Mucosa of stomach (tissue), 1 donor: ENCODE measurements around the gene MAPK10.

Experiments
- H3K27me3 ChIP-seq: one replicate; pipeline ENCODE4 v1.7.0; 2013; ENCODE audit warnings: mild to moderate bottlenecking, low read length; ENCODE audit not compliant: control insufficient read depth, insufficient read depth
- H3K36me3 ChIP-seq: one replicate; pipeline ENCODE4 v1.7.0; 2013; ENCODE audit warnings: low read length; ENCODE audit not compliant: control insufficient read depth, insufficient read depth
- H3K4me1 ChIP-seq: one replicate; pipeline ENCODE4 v1.7.0; 2013; ENCODE audit warnings: mild to moderate bottlenecking, low read length; ENCODE audit not compliant: control insufficient read depth, insufficient read depth
- H3K4me3 ChIP-seq: one replicate; pipeline ENCODE4 v1.7.0; 2013; ENCODE audit warnings: low read length
- H3K9ac ChIP-seq: one replicate; pipeline ENCODE4 v1.7.0; 2013; ENCODE audit warnings: mild to moderate bottlenecking, low read length, moderate library complexity
- H3K9me3 ChIP-seq: one replicate; pipeline ENCODE4 v1.7.0; 2013; ENCODE audit warnings: mild to moderate bottlenecking, low read length, moderate library complexity; ENCODE audit not compliant: control insufficient read depth
- donor health status: Pancreatic carcinoma.

Gene MAPK10

DNA sequence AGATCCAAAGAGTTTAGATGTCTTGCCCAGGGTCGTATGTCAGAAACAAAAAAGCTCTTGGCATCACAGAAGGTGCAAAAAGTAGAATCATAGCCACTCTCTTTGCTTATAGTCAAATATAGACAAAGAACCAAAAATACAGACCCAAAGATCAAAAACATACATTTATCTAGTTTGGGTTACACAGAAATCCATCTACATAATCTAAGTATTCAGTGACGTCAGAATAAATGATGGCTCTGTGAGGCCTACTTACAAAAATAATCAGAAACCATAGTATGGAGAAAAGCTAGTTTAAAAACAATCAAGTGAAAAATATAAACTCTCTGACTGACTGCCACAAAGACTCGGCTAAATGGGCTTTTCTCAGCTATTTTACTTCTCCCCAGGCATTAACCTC, 126.8 kb downstream of the MAPK10 start:
- Histone ChIP-seq H3K9ac (no peak overlapping the region), H3K27me3 (no peaks in the 10 kb centered on the region), H3K36me3 (no peaks in the 10 kb centered on the region), H3K9me3 (no peaks in the 10 kb centered on the region), H3K4me1 (no peaks in the 10 kb centered on the region), H3K4me3 (no peak overlapping the region)

DNA sequence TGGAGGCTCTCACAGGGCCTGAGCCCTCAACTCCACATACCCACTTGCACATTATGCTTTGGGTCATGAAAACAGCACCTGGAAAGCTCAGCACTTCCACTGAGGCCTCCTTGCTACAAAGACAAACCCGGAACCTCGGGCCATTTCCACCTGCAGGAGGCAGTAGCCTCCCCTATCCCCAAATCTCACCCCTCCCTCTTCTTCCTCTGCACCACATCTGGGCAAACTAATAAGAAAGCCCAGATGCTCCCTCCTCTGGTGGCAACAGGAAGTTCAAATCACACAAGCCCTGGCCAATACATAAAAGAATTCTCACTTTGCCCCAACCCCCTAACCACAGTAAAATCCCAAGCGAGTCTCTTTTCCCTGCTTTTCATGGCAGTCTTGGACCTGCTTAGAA, 136.4 kb downstream of the MAPK10 start:
- Histone ChIP-seq H3K4me1 (peaks cover 6% of the 10 kb centered on the region), H3K36me3 (no peaks in the 10 kb centered on the region), H3K27me3 (no peaks in the 10 kb centered on the region), H3K9ac (no peak overlapping the region), H3K4me3 (no peak overlapping the region), H3K9me3 (no peaks in the 10 kb centered on the region)

GRCh38 chr4:86221002-86221401, 138.9 kb downstream of the MAPK10 start:
- Histone ChIP-seq H3K4me1 (peaks cover 6% of the 10 kb centered on the region), H3K9me3 (no peaks in the 10 kb centered on the region), H3K27me3 (no peaks in the 10 kb centered on the region), H3K9ac (no peak overlapping the region), H3K4me3 (no peak overlapping the region), H3K36me3 (no peaks in the 10 kb centered on the region)

DNA sequence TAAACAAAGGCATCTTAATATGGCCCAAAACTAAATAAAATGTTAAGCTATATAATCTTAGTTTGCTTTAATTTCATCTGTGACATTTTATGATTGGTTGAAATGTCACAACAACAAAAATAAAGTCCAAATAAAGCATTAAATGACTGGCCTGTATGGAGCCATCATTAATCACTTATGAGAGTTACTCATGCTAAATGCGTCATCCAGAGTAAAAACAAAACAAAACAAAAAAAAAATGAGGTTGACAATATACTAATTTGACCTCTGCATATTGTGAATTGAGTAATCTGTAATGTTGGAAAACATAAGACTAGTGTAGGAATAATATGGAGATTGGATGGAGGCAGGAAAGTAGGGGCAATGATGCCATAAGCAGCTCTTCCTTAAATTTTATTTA, 139.7 kb downstream of the MAPK10 start:
- Histone ChIP-seq H3K9ac (no peak overlapping the region), H3K27me3 (no peaks in the 10 kb centered on the region), H3K4me3 (no peak overlapping the region), H3K36me3 (no peaks in the 10 kb centered on the region), H3K4me1 (peaks cover 6% of the 10 kb centered on the region), H3K9me3 (no peaks in the 10 kb centered on the region)

GRCh38 chr4:86218746-86219473, 140.9 kb downstream of the MAPK10 start:
- H3K9me3 ChIP-seq = no peaks in the 10 kb centered on the region
- no peaks in the 10 kb centered on the region for H3K27me3 ChIP-seq
- H3K36me3 ChIP-seq = no peaks in the 10 kb centered on the region
- H3K4me1 ChIP-seq = peaks cover 6% of the 10 kb centered on the region
- no peak overlapping the region for H3K9ac ChIP-seq
- H3K4me3 ChIP-seq = no peak overlapping the region

DNA sequence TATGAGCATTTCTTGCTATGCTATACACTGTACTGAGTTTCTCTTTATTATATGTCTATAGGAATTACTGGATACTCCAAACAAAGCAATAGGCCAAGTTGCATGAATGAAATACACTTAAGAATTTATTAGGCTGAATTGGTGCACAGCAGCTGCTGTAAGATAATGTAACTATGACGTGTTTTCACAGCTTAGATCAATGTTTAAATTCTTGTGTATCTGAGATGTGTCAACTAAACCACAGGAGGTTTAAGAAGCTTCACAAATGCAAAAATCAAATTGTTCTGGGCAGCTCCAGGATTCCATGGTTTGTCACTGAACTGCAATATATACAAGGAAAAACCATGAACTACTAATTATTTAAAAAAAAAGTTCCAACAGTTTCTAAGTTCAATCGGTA, 156.7 kb downstream of the MAPK10 start:
- H3K9ac ChIP-seq = no peak overlapping the region
- no peaks in the 10 kb centered on the region for H3K9me3 ChIP-seq

DNA sequence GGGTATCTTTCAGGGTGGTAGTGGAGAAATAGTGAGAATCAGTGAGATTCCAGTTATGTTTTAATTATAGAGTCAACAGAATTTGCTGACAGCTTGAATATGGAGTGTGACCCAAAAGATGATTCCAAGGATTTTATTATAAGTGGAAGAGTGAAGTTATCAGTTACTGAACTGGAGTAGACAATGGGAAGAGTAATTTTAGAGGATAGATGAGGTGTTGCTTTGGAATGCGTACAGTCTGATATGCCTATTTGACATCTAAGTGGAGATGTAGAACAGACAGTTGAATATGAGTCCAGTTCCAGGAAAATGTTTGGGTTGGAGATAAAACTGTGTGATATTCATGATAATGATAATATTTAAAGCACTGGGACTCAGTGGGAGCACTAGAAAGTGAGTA, 174.2 kb downstream of the MAPK10 start:
- Histone ChIP-seq H3K27me3 (no peaks in the 10 kb centered on the region), H3K9me3 (no peaks in the 10 kb centered on the region), H3K9ac (no peak overlapping the region), H3K4me3 (no peak overlapping the region), H3K4me1 (no peaks in the 10 kb centered on the region), H3K36me3 (no peaks in the 10 kb centered on the region)

More for the DNA sequence above, 156.7 kb downstream of the MAPK10 start:
- H3K27me3 ChIP-seq = no peaks in the 10 kb centered on the region
- no peaks in the 10 kb centered on the region for H3K4me1 ChIP-seq
- H3K4me3 ChIP-seq = no peak overlapping the region
- no peaks in the 10 kb centered on the region for H3K36me3 ChIP-seq

DNA sequence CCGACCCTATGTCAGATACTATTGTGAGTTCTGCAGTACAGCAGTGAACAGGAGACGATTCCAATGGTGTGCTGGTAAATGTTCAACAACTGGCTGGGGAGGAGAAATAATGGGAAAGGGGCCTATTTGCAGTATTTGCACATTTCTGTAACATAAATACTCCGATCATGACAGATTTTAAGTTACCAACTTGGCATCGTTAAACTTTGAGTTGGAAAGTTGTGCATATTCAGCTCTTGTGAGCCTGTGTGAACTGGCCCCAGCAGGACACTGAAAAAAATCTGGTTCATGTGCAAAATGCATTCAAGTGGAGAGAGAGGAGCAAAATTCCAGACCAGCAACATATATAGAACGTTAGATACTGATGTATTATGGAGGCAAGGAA, 175.0 kb downstream of the MAPK10 start:
- Histone ChIP-seq H3K4me3 (no peak overlapping the region), H3K4me1 (no peaks in the 10 kb centered on the region), H3K9ac (no peak overlapping the region), H3K36me3 (no peaks in the 10 kb centered on the region), H3K27me3 (no peaks in the 10 kb centered on the region), H3K9me3 (no peaks in the 10 kb centered on the region)

GRCh38 chr4:86184216-86184900, 175.5 kb downstream of the MAPK10 start:
- Histone ChIP-seq H3K9ac (no peak overlapping the region), H3K4me3 (no peak overlapping the region), H3K27me3 (no peaks in the 10 kb centered on the region), H3K4me1 (no peaks in the 10 kb centered on the region), H3K9me3 (no peaks in the 10 kb centered on the region), H3K36me3 (no peaks in the 10 kb centered on the region)

DNA sequence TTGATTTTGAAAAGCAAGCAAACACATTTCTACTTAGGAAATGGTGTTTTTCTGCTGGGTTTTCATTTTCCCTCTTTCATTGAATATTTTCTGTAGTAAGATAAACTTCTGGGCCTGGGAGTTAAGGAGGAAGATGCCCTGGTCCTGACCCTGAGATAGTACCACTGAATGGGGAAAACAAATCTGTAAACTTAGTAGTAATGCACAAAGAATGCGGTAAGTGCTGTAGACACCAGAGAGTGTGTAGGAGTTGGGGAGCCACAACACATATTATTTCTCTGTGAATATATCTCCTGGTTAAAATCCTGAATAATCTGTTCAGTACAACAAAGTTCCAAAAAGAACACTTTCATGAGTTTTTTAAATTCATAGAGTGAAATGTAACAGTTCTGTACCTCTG, 178.3 kb downstream of the MAPK10 start:
- Histone ChIP-seq H3K9me3 (no peaks in the 10 kb centered on the region), H3K27me3 (no peaks in the 10 kb centered on the region), H3K4me1 (no peaks in the 10 kb centered on the region), H3K4me3 (no peak overlapping the region), H3K9ac (no peak overlapping the region), H3K36me3 (no peaks in the 10 kb centered on the region)

DNA sequence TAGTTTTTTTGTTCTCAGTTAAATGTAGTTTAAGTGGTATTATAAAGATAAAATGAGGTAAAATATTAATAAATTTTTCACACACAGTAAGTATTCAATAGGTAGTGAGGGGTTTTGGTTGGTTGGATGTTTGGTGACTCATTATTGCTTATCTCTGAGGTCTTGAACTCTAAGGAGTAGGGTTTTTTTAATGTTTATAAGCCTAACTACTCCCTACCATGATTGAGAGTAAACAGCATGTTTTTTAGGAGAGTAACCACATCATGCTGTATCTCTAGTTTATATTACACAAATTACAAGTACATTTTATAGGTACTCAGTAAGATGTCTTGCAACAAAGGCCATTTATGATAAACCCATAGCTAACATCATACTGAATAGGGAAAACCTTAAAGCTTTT, 181.6 kb downstream of the MAPK10 start:
- H3K27me3 ChIP-seq = no peaks in the 10 kb centered on the region
- no peaks in the 10 kb centered on the region for H3K4me1 ChIP-seq
- no peaks in the 10 kb centered on the region for H3K9me3 ChIP-seq
- no peak overlapping the region for H3K4me3 ChIP-seq
- H3K36me3 ChIP-seq = no peaks in the 10 kb centered on the region
- H3K9ac ChIP-seq = no peak overlapping the region

DNA sequence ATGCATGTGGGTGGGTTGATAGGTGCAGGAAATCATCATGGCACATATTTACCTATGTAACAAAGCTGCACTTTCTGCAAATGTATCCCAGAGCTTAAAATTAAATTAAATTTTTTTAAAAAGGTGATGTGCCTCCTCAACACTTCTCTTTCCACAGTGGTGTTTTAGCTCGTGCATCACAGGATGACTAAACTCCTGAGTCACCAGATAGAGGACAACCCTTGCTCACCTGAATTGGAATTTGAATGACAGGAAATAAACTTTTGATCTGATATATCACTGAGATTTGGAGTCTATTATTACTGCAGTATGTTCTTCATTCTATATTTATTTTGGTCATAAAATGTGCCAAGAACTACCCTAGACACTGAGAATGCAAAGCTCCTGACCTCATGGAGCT, 185.3 kb downstream of the MAPK10 start:
- no peak overlapping the region for H3K4me3 ChIP-seq
- no peak overlapping the region for H3K9ac ChIP-seq
- H3K36me3 ChIP-seq = no peaks in the 10 kb centered on the region
- no peaks in the 10 kb centered on the region for H3K9me3 ChIP-seq
- H3K4me1 ChIP-seq = no peaks in the 10 kb centered on the region
- H3K27me3 ChIP-seq = no peaks in the 10 kb centered on the region
